Measurements from ENCODE around the gene ATP6V1F. TPM values are rescaled to one million over a fixed set of nuclear protein-coding genes. Genes with fewer than 3 reads are reported as not detected.
A peak's percentile ranks its signal among the peaks of the same experiment; 100 is the strongest.

The ATP6V1F gene
- total RNA-seq, 4 donors from 2014 or later, result 67.7 to 101 (median 84.5) TPM

DNA sequence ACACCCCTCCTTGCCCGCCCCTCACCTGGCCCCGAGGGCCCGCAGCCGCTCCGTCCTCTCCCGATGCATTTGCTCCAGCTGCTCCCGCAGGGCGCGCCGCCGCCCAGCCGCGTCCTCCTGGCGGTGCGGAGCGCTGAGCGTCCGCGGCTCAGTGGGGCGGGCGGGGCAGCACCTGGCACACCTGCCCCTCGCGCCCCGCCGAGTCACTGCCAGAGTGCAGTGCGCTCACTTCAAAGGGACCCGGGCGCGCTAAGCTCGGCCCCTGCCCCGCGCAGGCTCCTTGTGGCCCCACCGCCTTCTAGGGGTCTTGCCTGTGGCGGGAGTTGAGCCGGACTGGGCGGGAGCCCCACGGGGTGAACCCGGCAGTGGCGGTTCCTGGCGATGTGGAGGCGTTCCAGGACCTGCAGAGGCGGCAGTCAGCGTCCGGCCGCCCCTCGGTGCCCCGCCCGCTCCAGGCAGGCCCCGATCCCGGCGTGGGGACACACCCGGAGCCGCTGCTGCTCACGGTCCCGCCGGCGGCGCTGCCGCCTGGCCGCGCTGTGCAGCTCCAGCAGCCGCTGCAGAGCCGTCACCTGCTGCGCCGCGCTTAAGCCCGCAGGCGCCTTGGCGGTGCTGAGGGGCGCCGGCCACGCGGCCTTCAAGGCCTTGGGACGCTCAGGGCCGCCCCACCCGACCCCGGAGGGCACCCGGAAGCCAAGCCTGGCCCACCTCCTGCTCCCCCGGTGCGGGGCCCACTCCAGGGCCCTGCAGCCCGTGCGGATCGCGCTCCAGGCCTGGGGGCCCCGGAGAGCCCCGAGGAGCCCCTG is 6.7 kb downstream of the ATP6V1F start:
- no peak for TF ChIP-seq POLR2A (IDR thresholded peaks at IDR 0.05)
- TF ChIP-seq, protein P1, sequence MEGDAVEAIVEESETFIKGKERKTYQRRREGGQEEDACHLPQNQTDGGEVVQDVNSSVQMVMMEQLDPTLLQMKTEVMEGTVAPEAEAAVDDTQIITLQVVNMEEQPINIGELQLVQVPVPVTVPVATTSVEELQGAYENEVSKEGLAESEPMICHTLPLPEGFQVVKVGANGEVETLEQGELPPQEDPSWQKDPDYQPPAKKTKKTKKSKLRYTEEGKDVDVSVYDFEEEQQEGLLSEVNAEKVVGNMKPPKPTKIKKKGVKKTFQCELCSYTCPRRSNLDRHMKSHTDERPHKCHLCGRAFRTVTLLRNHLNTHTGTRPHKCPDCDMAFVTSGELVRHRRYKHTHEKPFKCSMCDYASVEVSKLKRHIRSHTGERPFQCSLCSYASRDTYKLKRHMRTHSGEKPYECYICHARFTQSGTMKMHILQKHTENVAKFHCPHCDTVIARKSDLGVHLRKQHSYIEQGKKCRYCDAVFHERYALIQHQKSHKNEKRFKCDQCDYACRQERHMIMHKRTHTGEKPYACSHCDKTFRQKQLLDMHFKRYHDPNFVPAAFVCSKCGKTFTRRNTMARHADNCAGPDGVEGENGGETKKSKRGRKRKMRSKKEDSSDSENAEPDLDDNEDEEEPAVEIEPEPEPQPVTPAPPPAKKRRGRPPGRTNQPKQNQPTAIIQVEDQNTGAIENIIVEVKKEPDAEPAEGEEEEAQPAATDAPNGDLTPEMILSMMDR (IDR thresholded peaks at IDR 0.05), result peak in 3 of 4 experiments; percentile 1 to 43 (median 33)
- peak; percentile 87 for ATAC-seq
- Histone ChIP-seq H3K9me3 (no peaks in the 10 kb centered on the region), H3K36me3 (peaks cover 0 to 22% of the 10 kb centered on the region in 2 donors), H3K27me3 (no peaks in the 10 kb centered on the region), H3K4me1 (peaks cover 0 to 49% (median 16%) of the 10 kb centered on the region in 3 donors), H3K4me3 (peak overlapping the region; percentile 51 to 66), H3K27ac (peak overlapping the region in 2 of 4 donors; percentile 29 to 67)
- WGBS, 2 donors (ENCODE audit: low coverage in 1 of 2), result no CpG with 5 or more reads among the region's 86 CpGs

GRCh38 chr7:128869944-128870285 is 7.3 kb downstream of the ATP6V1F start:
- H3K27me3 ChIP-seq, result no peaks in the 10 kb centered on the region
- ATAC-seq, result no peak
- no CpG with 5 or more reads among the region's 30 CpGs for WGBS, 2 donors (ENCODE audit: low coverage in 1 of 2)
- peak overlapping the region; percentile 51 to 66 for H3K4me3 ChIP-seq
- TF ChIP-seq POLR2AphosphoS5 (IDR thresholded peaks at IDR 0.05) (no peak), POLR2A (IDR thresholded peaks at IDR 0.05) (no peak), EP300 (IDR thresholded peaks at IDR 0.05) (no peak)
- TF ChIP-seq, protein P1 (IDR thresholded peaks at IDR 0.05), result no peak
- H3K4me1 ChIP-seq, result peaks cover 0 to 43% (median 16%) of the 10 kb centered on the region in 3 donors
- no peaks in the 10 kb centered on the region for H3K9me3 ChIP-seq
- H3K27ac ChIP-seq, result peak overlapping the region in 2 of 4 donors; percentile 29 to 67
- peaks cover 0 to 18% of the 10 kb centered on the region in 2 donors for H3K36me3 ChIP-seq

DNA sequence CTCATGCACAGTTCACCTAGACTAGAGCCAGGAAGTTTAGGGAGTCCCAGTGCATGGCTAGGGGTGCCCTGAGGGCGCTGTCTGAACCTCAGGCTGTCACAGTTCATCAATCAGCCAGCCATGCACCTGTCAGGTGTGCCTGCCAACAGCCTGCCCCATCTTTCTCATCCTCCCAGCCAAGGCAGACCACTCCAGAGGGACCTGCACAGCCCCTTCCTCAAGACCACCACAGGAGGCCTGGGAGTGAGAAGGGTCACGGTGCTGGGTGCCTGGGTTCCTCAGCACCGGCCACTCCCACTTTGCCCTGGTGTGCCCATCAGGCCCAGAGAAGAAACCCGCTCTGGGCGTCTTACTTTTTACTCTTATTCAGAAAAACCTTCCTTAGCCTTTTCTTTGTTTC is 8.4 kb downstream of the ATP6V1F start:
- Histone ChIP-seq H3K27me3 (no peaks in the 10 kb centered on the region), H3K36me3 (peaks cover 0 to 6% of the 10 kb centered on the region in 2 donors), H3K4me3 (no peak overlapping the region), H3K27ac (no peak overlapping the region), H3K9me3 (no peaks in the 10 kb centered on the region), H3K4me1 (peaks cover 0 to 32% (median 16%) of the 10 kb centered on the region in 3 donors)
- WGBS, 2 donors (ENCODE audit: low coverage in 1 of 2), result 90% methylated on average over 3 of the region's 5 CpGs; no CpG with 5 or more reads in 1 of the 2 donors
- ATAC-seq, result no peak
- TF ChIP-seq EP300 (IDR thresholded peaks at IDR 0.05) (no peak), POLR2AphosphoS5 (IDR thresholded peaks at IDR 0.05) (no peak), POLR2A (IDR thresholded peaks at IDR 0.05) (no peak)
- TF ChIP-seq, protein P1 (IDR thresholded peaks at IDR 0.05), result no peak

DNA sequence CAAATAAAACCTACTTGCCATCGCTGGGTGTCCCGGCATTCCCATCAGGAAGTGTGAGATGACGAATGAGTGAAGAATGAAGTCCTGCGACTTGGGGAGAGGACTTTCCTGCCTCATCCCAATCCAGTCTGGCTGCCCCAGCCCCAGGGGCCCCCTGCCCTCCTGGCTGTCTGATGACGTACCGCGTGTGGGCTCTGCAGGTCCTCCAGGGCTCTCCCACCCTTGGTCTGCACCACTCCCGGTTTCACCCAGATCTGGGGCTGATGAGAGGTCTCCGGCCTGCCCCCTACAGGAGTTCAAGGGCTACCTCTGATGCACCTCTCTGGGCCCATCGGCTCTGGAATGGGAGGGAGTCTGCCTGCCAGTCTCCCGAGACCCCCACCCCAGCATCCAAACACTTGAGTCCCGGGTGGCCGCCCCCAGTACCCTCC is 9.8 kb downstream of the ATP6V1F start:
- WGBS, 2 donors (ENCODE audit: low coverage in 1 of 2), result 77% methylated on average over 3 of the region's 13 CpGs; no CpG with 5 or more reads in 1 of the 2 donors
- peaks cover 0 to 30% (median 16%) of the 10 kb centered on the region in 3 donors for H3K4me1 ChIP-seq
- TF ChIP-seq EP300 (IDR thresholded peaks at IDR 0.05) (no peak), POLR2AphosphoS5 (IDR thresholded peaks at IDR 0.05) (no peak), POLR2A (IDR thresholded peaks at IDR 0.05) (no peak)
- TF ChIP-seq, protein P1 (IDR thresholded peaks at IDR 0.05), result no peak
- no peaks in the 10 kb centered on the region for H3K27me3 ChIP-seq
- no peak for ATAC-seq
- H3K36me3 ChIP-seq, result no peaks in the 10 kb centered on the region
- no peak overlapping the region for H3K27ac ChIP-seq
- no peaks in the 10 kb centered on the region for H3K9me3 ChIP-seq
- H3K4me3 ChIP-seq, result no peak overlapping the region

DNA sequence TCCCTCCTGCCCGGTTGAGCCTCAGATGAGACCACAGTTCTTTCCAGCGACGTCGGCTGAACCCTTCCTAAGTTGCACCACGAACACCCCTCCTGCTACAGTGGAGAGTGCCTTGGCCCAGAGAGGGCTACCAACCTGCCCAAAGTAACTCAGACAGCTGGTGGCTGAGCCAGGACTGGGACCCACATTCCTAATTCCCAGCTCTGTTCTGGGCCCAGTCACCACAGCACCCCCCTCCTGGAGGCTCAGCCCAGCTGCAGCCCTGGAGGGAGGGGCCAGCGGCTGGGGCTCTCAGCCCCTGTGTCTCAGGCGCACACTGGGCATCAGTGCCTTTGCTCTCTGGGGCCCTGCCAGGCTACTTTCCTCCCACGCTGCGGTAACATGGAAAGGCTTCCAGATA is 10.6 kb downstream of the ATP6V1F start:
- no peak for ATAC-seq

More for the DNA sequence above, 10.6 kb downstream of the ATP6V1F start:
- no peak overlapping the region for H3K4me3 ChIP-seq
- no peaks in the 10 kb centered on the region for H3K9me3 ChIP-seq
- no peak for TF ChIP-seq EP300 (IDR thresholded peaks at IDR 0.05)
- H3K27ac ChIP-seq, result no peak overlapping the region
- no peaks in the 10 kb centered on the region for H3K27me3 ChIP-seq
- 40% methylated on average over 1 of the region's 9 CpGs; no CpG with 5 or more reads in 1 of the 2 donors for WGBS, 2 donors (ENCODE audit: low coverage in 1 of 2)
- peaks cover 0 to 22% (median 16%) of the 10 kb centered on the region in 3 donors for H3K4me1 ChIP-seq
- no peaks in the 10 kb centered on the region for H3K36me3 ChIP-seq

Data from gastroesophageal sphincter (tissue), 4 donors.